ENCODE results near the gene MNT.

The MNT gene

GRCh38 chr17:2416010-2416734 is 15.3 kb upstream of the MNT start:
- ATAC-seq (peak; percentile 55), DNase-seq (peak; percentile 90)

GRCh38 chr17:2415081-2415480 is 14.2 kb upstream of the MNT start:
- DNase-seq (no peak), ATAC-seq (no peak)

- DNase-seq (no peak), ATAC-seq (no peak)
These were observed 13.7 kb upstream of the MNT start for GRCh38 chr17:2414446-2415064.

GRCh38 chr17:2412561-2413021 is 11.7 kb upstream of the MNT start:
- ATAC-seq (no peak), DNase-seq (no peak)

GRCh38 chr17:2410951-2411350 is 10.1 kb upstream of the MNT start:
- no peak for DNase-seq
- no peak for ATAC-seq

- peak; percentile 45 for ATAC-seq
These were observed 6.3 kb upstream of the MNT start for GRCh38 chr17:2406903-2407790.

GRCh38 chr17:2406271-2406902 is 5.5 kb upstream of the MNT start:
- no peak for DNase-seq
- no peak for ATAC-seq

More at GRCh38 chr17:2406903-2407790, 6.3 kb upstream of the MNT start:
- peak; percentile 39 for DNase-seq

GRCh38 chr17:2405247-2405926 is 4.5 kb upstream of the MNT start:
- ATAC-seq, result no peak
- DNase-seq, result no peak

- DNase-seq (no peak), ATAC-seq (no peak)
These were observed 2.2 kb upstream of the MNT start for GRCh38 chr17:2403044-2403443.

GRCh38 chr17:2402544-2402943 is 1.7 kb upstream of the MNT start:
- ATAC-seq, result no peak

GRCh38 chr17:2401426-2402221 is 764 bp upstream of the MNT start:
- DNase-seq (peak; percentile 99), ATAC-seq (peak; percentile 55)

More at GRCh38 chr17:2402544-2402943, 1.7 kb upstream of the MNT start:
- no peak for DNase-seq

GRCh38 chr17:2400474-2400866 is 390 bp downstream of the MNT start:
- DNase-seq, result peak; percentile 74
- ATAC-seq, result no peak

- peak; percentile 97 for DNase-seq
- peak; percentile 69 for ATAC-seq
These were observed 1.0 kb downstream of the MNT start for GRCh38 chr17:2399572-2400473.

- ATAC-seq, result no peak
These were observed 1.9 kb downstream of the MNT start for GRCh38 chr17:2398655-2399571.

GRCh38 chr17:2398182-2398581 is 2.7 kb downstream of the MNT start:
- ATAC-seq (no peak), DNase-seq (no peak)

More at GRCh38 chr17:2398655-2399571, 1.9 kb downstream of the MNT start:
- DNase-seq, result peak; percentile 64

- DNase-seq, result no peak
- ATAC-seq, result no peak
These were observed 3.4 kb downstream of the MNT start for GRCh38 chr17:2397247-2398171.

GRCh38 chr17:2396568-2397246 is 4.2 kb downstream of the MNT start:
- ATAC-seq (no peak), DNase-seq (peak; percentile 74)

Measured in stimulated activated naive CD8-positive, alpha-beta T cell treated with anti-CD3 and anti-CD28 coated beads, Interleukin-15, Interleukin-2, amounts not matched to agents 100 U/mL and 50 U/mL, for 24 hours (primary cell).